ENCODE data around the gene FGD5. TPM values are rescaled to one million over a fixed set of nuclear protein-coding genes. Genes with fewer than 3 reads are reported as not detected.
A peak's percentile ranks its signal among the peaks of the same experiment; 100 is the strongest.
"Not testable (repeated sequence)": the region's sequence is repeated elsewhere in the genome, so short reads cannot be mapped to it uniquely, and the experiment has no call there.

FGD5 gene
- total RNA-seq, 1 donor from 2014 or later, result 15.3 TPM

GRCh38 chr3:14804835-14805780 lies 13.7 kb upstream of the FGD5 start:
- Mint-ChIP-seq H3K27ac (no peak overlapping the region), H3K4me3 (no peak overlapping the region), H3K4me1 (ENCODE audit: unreplicated experiment) (peaks cover 20% of the 10 kb centered on the region), H3K36me3 (no peaks in the 10 kb centered on the region), H3K27me3 (peaks cover 81% of the 10 kb centered on the region), H3K9me3 (no peaks in the 10 kb centered on the region)
- DNase-seq (ENCODE audit: extremely low spot score, unreplicated experiment), result no peak
- no peak for TF ChIP-seq CTCF (conservative IDR thresholded peaks at IDR 0.05)

GRCh38 chr3:14805961-14806537 lies 12.7 kb upstream of the FGD5 start:
- no peak for DNase-seq (ENCODE audit: extremely low spot score, unreplicated experiment)
- H3K9me3 Mint-ChIP-seq, result no peaks in the 10 kb centered on the region
- peaks cover 20% of the 10 kb centered on the region for H3K4me1 Mint-ChIP-seq (ENCODE audit: unreplicated experiment)
- no peak overlapping the region for H3K4me3 Mint-ChIP-seq
- peaks cover 81% of the 10 kb centered on the region for H3K27me3 Mint-ChIP-seq
- no peak overlapping the region for H3K27ac Mint-ChIP-seq
- no peak for TF ChIP-seq CTCF (conservative IDR thresholded peaks at IDR 0.05)
- H3K36me3 Mint-ChIP-seq, result no peaks in the 10 kb centered on the region

- H3K36me3 Mint-ChIP-seq, result no peaks in the 10 kb centered on the region
These were observed 12.0 kb upstream of the FGD5 start for GRCh38 chr3:14806641-14807263.

GRCh38 chr3:14808025-14808424 lies 10.7 kb upstream of the FGD5 start:
- no peaks in the 10 kb centered on the region for H3K9me3 Mint-ChIP-seq
- DNase-seq (ENCODE audit: extremely low spot score, unreplicated experiment), result no peak
- peaks cover 85% of the 10 kb centered on the region for H3K27me3 Mint-ChIP-seq
- no peak for TF ChIP-seq CTCF (conservative IDR thresholded peaks at IDR 0.05)
- H3K4me1 Mint-ChIP-seq (ENCODE audit: unreplicated experiment), result peaks cover 18% of the 10 kb centered on the region
- H3K27ac Mint-ChIP-seq, result no peak overlapping the region
- H3K36me3 Mint-ChIP-seq, result no peaks in the 10 kb centered on the region
- H3K4me3 Mint-ChIP-seq, result no peak overlapping the region

More at GRCh38 chr3:14806641-14807263, 12.0 kb upstream of the FGD5 start:
- H3K27ac Mint-ChIP-seq, result no peak overlapping the region
- TF ChIP-seq CTCF (conservative IDR thresholded peaks at IDR 0.05), result no peak
- DNase-seq (ENCODE audit: extremely low spot score, unreplicated experiment), result no peak
- H3K4me1 Mint-ChIP-seq (ENCODE audit: unreplicated experiment), result peaks cover 20% of the 10 kb centered on the region
- peaks cover 83% of the 10 kb centered on the region for H3K27me3 Mint-ChIP-seq
- H3K4me3 Mint-ChIP-seq, result no peak overlapping the region
- no peaks in the 10 kb centered on the region for H3K9me3 Mint-ChIP-seq

GRCh38 chr3:14808502-14809266 lies 10.1 kb upstream of the FGD5 start:
- no peak for DNase-seq (ENCODE audit: extremely low spot score, unreplicated experiment)
- TF ChIP-seq CTCF (conservative IDR thresholded peaks at IDR 0.05), result no peak
- Mint-ChIP-seq H3K27ac (no peak overlapping the region), H3K4me3 (peak overlapping the region; percentile 12), H3K4me1 (ENCODE audit: unreplicated experiment) (peaks cover 13% of the 10 kb centered on the region), H3K9me3 (no peaks in the 10 kb centered on the region), H3K36me3 (no peaks in the 10 kb centered on the region), H3K27me3 (peaks cover 87% of the 10 kb centered on the region)

GRCh38 chr3:14809611-14810010 lies 9.2 kb upstream of the FGD5 start:
- Mint-ChIP-seq H3K27me3 (peaks cover 91% of the 10 kb centered on the region), H3K4me3 (peak overlapping the region; percentile 80)
- not testable (repeated sequence) for H3K27ac Mint-ChIP-seq; DNase-seq (ENCODE audit: extremely low spot score, unreplicated experiment); H3K4me1 Mint-ChIP-seq (ENCODE audit: unreplicated experiment); H3K9me3 Mint-ChIP-seq; H3K36me3 Mint-ChIP-seq

All from type B pancreatic cell (in vitro differentiated cells).